K562 (cell line): ENCODE measurements around the gene PNPLA7. TPM values are rescaled to one million over a fixed set of nuclear protein-coding genes. Genes with fewer than 3 reads are reported as not detected.

Experiments
- MLLT1 ChIP-seq, 2 experiments: fragments of 450-650 bp; IDR thresholded peaks; 2 replicates each; pipeline ENCODE4 v1.6.1; 2016
- TBL1XR1 ChIP-seq, 2 experiments: IDR thresholded peaks; 2 replicates each; pipeline ENCODE4 v1.6.1; 2012; ENCODE audit warnings: improper control_type of control experiment in 2 of 2, low read length in 2 of 2, mild to moderate bottlenecking in 1 of 2
- ZNF407 ChIP-seq: fragments of 450-650 bp; IDR thresholded peaks from 2 replicates; pipeline ENCODE4 v1.6.1; 2016; ENCODE audit warnings: low read depth
- polyA plus RNA-seq, 8 experiments: library from polyadenylated mRNA; depleted of rRNA in 4 of 8; stranded (reverse) in 5 of 8; unstranded in 3 of 8; fragments of >200 nt; fragmentation: Nextera tagmentation in 2 of 8; fragmentation: Illumina TruSeq in 1 of 8; extraction: Ambion mirVana in 2 of 8; extraction: Trizol in 1 of 8; gene quantifications; 2 replicates each; pipeline versions ENCODE4 v1.2.1 to v1.2.3, GENCODE V29; 2011 to 2014; ENCODE audit warnings: inconsistent platforms in 1 of 8, missing spikeins in 1 of 8
- total RNA-seq, 7 experiments: library from RNA; depleted of rRNA in 6 of 7; stranded (reverse); fragments of >200 nt in 6 of 7; fragmentation: Illumina TruSeq in 2 of 7; extraction: Trizol in 2 of 7; gene quantifications; 2 replicates each; pipeline versions ENCODE4 v1.2.1 to v1.2.3, GENCODE V29; 2011 to 2021; ENCODE audit warnings: low replicate concordance in 1 of 7

The PNPLA7 gene
- total and polyA plus RNA-seq, 9 of the 15 experiments (the other 6 are each of a cell fraction or from before 2014, with no cell fraction given) = 0.01 to 0.85 (median 0.19) TPM; not detected in 1

GRCh38 chr9:137412431-137412830 is 137.8 kb downstream of the PNPLA7 start (continued):
- TF ChIP-seq MLLT1 (IDR thresholded peaks at IDR 0.05) (peak in 1 of 2 experiments; percentile 70; a peak in 2 of 4 replicates), TBL1XR1 (IDR thresholded peaks at IDR 0.05; ENCODE audit: low read length in 2 of 2) (no peak), ZNF407 (no peak)
- TF ChIP-seq, all 486 proteins: peak for 5
